HG02610 (cell line): Measurements from ENCODE around the gene BLVRB.
A peak's percentile ranks its signal among the peaks of the same experiment; 100 is the strongest.
"Not testable (repeated sequence)": the region's sequence is repeated elsewhere in the genome, so short reads cannot be mapped to it uniquely, and the experiment has no call there.

Experiments used
- ATAC-seq: cut with Tn5 transposase; IDR thresholded peaks from one replicate; pipeline ENCODE4 v1.9.1; 2021; ENCODE audit warnings: mild to moderate bottlenecking, moderate library complexity; ENCODE audit not compliant: unreplicated experiment

The BLVRB gene

DNA sequence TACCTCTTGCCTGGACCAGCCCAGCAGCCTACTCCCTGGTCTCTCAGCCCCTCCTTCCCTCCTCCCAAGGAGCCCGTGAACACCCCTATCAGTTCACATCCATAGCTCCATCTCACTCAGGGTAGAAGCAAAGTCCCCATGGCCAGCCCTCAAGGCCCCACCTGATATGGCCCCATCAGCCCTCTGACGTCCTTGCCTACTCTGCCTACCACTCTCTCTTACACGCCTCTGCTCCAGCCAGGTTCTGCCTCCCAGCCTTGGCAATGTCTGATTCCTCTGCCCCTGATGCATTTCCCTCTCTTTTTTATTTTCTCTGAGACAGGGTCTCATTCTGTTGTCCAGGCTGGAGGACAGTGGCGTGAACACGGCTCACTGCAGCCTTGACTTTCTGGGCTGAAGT is 13.5 kb downstream of the BLVRB start:
- ATAC-seq: no peak

DNA sequence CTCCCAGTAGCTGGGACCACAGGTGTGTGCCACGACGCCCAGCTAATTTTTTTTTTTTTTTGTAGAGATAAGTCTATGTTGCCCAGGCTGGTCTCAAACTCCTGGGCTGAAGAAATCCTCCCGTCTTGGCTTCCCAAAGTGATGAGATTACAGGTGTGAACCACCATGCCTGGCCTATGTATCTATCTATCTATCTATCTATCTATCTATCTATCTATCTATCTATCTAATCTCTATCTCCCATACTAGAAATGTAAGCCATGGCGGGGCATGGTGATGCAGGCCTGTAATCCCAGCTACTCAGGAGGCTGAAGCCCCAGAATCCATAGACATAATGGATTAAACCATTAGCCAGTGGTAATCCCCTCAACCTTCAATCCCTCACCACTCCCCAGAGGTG is 14.9 kb downstream of the BLVRB start:
- ATAC-seq: no peak

DNA sequence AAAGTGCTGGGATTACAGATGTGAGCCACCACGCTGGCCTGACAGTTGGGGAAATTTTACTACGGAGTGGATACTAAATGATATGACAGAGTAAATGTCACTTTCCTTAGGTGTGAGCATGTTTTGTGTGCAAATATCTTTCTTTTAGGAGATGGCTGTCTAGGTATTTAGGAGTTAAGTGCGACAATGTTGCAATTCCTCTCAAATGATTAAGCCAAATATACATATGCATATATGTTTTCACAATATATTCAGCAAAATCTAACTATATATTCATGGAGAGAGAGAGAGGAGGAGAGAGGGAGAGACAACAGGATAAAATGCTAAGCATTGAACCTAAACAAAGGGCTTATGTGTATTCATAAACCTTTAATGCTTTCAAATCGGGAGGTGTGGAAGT is 16.0 kb downstream of the BLVRB start:
- ATAC-seq: no peak

DNA sequence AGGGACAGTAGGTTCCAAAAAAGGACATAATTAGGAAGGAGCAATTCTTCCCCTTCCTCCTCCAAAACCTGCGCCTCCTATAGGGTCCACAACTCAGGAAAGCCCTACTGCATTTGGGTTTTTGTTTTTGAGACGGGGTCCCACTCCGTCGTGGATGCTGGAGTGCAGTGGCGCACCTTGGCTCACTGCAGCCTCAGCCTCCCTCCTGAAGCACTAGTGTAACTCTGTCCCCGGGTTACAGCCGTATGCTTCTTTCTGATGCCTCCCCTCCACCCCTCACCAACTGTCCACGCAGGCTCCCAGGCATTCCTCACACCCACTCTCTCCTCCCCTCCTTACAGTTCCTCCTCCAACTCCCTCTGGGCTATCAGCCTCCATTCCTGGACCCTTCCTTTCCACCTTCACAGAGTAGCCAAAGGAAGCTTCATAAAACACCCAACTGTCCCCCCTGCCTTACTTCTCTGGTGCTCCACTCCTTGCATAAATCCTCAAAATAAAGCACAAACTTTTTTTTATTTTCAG is 19.2 kb downstream of the BLVRB start:
- ATAC-seq: no peak

- ATAC-seq: no peak
Observed at GRCh38 chr19:40445780-40446262, 19.7 kb downstream of the BLVRB start.

- ATAC-seq: no peak
Observed at GRCh38 chr19:40444825-40445312, 20.7 kb downstream of the BLVRB start.

DNA sequence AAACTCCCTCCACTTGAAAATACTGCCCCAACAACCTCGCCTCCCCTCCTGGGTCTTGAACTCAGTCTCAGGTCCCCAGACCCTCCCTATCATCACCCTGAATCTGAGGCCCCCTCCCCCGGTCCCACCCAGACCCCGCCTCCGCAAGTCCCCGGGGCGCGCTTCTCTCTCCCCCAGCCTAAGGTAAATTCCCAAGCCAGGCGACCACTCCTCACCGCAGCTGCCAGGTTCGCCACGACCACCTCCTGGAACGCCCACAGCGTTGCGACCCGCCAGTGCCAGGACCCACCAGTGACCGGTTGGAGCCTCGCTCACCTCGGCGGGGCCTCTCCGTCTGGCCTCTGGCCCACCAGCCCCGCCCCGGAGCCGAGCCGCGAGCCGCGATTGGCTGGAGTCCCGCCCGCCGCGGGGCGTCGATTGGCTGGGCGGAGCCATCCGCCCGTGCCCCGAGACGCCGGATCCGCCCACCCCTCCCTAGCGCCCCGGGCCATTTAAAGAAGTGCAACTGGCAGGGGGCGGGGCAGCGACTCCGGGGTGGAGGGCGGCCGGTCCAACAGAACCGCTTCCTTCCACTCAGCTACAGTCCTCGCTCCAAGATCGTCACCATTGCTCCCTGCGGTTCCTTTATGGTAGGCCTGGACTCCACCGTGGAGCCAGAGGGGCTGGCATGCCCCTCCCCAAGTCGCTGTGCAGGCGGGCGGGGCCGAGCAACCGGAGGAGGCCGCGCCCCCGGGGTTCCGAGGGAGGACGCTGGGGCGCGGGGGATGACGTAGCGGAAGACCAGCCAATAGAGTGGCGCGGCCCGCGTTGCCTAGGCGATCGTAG is 21.3 kb downstream of the BLVRB start, which contains the start of gene SERTAD3:
TSS of gene SERTAD3 (minus strand) at position 336 of the 825 bp plus-strand sequence. CDS start 2,255 bp downstream, outside the sequence.
- peak; percentile 62 for ATAC-seq

DNA sequence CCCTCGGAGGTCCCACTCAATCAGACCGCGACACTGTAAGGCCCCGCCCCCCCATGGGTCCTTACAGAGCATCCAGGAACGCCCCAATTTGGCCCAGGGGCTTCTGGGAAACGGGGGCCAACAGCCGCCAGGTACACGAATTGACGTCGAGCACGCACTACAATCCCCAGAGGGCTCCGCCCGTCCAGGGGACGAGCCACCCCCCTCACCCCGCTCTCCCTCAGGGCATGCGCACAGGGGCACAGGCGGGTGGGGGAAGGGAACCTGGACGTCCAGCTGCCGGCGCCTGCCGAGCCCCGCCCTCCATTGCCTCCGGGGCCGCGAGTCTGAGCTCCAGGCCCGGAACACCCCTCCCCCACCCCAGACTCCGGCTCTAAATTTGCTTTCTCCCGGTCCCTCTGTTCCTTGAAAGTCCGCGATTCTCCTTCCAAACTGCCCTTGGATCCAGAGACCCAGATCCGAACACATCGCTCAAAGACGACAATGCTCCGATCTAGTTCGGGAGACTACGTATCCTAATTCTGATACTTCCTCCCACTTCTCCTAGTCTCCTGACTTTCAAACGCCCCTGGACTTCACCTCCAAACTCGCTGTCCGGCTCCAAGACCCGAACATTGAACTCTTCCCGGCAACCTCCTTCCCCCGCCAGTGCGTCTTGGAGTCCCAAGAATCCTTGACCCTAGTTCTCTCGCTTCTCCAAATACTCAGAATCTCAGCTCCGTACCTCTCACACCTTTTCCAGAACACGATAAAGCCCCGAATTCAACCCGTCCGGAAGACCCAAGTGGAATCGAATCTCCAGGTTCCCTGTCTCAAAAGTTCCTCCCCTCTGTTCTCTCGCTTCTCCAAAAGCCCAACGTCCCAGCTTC is 22.2 kb downstream of the BLVRB start:
- peak; percentile 68 for ATAC-seq

DNA sequence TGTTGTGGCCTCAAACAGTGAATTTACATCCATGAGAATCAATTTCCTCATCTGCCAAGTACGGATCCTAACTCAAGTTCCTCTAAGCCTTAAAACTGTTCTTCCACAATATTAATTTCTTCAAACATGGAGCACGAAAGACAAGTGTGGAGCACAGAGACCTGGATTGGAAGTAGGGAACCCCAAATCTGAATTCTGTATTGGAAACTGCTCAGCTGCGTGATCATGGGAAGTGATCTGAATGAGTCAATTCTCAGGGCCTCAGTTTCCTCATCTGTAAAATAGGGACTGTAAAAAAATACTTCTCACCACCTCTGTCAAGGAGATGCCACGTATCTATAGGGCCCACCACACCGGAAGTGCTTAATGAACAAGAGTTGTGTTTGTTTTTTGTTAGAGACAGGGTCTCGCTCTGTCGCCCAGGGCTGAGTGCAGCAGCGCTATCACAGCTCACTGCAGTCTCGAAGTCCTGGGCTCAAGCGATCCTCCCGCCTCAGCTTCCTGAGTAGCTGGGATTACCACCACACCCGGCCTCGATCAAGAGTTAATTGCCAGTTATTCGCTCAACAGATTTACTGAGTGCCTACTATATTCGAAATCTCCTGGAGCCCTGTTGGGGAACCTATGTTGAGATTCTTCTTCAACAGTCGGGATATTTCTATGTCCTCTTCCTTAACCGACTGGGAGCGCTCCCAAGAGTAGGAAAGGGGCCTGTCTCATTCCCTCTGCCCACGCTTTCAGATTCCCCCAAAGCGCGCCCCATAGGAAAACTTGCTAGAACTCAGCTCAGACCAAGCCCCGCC is 23.0 kb downstream of the BLVRB start:
- ATAC-seq: no peak

- no peak for ATAC-seq
Observed at GRCh38 chr19:40441719-40442253, 23.8 kb downstream of the BLVRB start.

GRCh38 chr19:40438284-40438683 is 27.3 kb downstream of the BLVRB start:
- no peak for ATAC-seq

DNA sequence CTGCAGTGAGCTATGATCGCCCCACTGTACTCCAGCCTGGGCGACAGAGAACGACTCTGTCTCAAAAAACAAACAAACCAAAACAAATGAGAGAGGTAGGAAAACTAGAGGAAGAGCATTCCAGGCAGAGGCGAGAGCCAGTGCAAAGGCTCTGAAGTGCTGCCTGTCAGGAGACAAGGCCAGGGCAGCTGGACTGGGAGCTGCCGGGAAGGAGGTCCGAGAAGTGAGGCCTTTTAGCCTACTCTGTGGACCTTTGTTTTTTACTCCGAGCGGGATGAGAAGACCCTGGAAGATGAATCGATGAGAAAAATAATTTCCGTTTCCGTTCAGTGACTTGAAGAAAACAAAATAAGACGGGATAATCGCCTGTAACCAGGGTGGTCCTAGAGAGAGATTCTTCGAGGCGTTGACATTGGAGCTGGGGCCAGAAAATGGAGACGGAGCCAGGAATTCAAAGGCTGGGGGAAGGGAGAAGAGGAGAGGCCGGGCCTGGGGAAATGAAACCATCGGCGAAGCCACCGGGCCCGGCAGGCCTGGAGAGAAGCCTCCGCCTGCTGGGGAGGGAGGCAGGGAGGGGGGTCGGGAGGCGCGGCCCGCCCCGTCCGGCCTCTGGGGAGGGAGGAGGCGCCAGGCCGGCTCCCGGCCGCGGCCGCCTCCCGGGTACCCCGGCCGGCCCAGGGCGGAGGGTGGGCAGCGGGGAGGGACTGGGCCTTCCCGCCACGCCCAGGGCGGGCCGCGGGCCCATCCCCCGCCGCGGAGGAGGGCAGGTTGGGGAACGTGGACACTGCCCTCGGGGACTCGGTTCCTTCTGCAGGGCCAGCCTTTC is 31.9 kb downstream of the BLVRB start:
- peak; percentile 54 for ATAC-seq

DNA sequence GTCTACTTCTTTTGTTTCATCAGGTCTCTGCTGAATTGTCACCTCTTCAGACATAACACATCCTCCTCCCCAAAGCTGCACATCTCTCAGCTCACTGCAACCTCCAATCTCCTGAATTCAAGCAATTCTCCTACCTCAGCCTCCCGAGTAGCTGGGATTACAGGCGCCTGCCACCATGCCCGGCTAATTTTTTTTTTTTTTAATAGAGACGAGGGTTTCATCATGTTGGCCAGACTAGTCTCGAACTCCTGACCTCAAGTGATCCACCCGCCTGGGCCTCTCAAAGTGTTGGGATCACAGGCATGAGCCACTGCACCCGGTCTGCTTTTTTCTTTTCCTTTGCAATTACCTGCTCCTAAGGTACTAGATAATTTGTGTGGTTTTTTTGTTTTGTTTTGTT is 32.8 kb downstream of the BLVRB start:
- not testable (repeated sequence) for ATAC-seq

DNA sequence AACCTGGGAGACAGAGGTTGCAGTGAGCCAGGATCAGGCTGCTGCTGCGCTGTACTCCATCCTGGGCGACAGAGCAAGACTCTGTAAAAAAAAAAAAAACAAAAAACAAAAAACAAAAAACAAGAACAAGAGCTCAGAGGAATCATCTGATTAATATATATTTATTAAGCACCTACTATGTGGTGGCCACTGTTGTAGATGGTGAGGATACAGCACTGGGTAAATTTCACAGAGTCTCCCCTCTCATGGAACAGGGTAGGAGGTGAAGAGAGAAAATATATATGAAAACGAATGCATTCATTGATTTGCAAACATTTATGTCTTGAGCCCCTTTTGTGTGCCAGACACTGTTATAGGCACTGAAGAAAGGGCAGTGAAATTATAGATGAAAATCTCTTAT is 33.8 kb downstream of the BLVRB start:
- no peak for ATAC-seq

DNA sequence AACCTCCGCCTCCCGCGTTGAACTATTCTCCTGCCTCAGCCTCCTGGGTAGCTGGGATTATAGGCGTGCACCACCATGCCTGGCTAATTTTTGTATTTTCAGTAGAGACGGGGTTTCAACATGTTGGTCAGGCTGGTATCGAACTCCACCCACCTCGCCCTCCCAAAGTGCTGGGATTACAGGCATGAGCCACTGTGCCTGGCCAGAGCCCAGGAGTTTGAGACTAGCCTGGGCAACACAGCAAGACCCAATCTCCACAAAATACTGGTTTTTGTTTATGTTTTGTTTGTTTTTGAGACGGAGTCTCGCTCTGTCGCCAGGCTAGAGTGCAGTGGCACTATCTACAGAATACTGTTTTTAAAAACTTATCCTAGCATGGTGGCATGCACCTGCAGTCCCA is 35.3 kb downstream of the BLVRB start:
- ATAC-seq: not testable (repeated sequence)

DNA sequence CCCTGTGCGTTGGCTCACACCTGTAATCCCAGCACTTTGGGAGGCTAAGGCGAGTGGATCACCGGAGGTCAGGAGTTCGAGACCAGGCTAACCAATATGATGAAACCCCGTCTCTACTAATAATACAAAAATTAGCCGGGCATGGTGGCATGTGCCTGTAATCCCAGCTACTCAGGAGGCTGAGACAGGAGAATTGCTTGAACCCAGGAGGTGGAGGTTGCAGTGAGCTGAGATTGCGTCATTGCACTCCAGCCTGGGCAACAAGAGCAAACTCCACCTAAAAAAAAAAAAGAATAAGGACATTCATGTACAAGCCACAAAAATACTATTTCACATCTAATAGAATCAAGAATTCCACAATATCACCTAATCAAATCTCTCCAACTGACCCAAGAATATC is 37.3 kb downstream of the BLVRB start:
- ATAC-seq: not testable (repeated sequence)

DNA sequence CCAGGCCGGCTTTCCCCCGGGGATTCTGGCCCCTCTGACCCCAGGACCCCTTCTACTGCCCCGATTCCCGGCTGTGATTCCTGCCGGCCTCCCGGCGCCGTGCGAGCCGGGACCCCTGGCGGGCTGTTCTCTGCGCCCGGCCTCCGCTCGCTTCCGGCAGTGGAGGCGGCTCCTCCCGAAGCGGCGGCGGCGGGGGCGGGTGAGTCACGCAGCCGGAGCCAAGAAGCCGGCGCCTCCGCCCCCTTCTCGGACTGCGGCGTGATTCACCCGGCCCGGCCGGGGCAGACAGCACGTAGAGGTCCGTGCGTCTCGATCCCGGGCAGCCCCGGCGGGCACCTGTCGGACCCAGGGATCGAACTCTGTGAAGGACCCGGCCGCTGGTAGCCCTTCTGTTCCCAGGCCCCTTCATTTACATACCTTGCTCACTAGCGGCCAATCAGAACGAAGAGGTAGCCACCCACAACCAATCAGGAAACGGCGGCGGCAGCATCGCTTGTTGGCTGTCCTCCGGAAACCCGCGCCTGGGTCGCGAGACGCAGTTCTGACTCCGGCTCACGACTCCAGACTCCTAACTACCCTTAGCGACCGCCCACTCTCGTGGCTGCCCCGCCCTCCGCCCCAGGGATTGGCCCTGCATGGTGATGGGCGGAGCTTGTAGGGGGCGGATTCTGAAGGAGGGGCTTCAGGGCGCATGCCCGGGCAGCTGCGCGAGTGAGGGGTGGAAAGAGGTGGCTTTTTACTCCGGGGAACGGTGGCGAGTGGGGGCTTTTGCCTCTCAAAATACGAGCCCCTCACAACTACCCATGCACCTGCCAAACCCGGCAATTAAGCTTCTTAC is 39.9 kb downstream of the BLVRB start, which contains the start of gene SERTAD1:
TSS of gene SERTAD1 (minus strand) at position 543 of the 838 bp plus-strand sequence. CDS start 2,446 bp downstream, outside the sequence.
- ATAC-seq: peak; percentile 83
